HG02759 (cell line): ENCODE results near the gene SFXN5.
A peak's percentile ranks its signal among the peaks of the same experiment; 100 is the strongest.

ENCODE experiments used
- ATAC-seq: cut with Tn5 transposase; IDR thresholded peaks from one replicate; pipeline ENCODE4 v1.9.1; 2021; ENCODE audit warnings: mild to moderate bottlenecking, moderate library complexity; ENCODE audit not compliant: unreplicated experiment

The SFXN5 gene

GRCh38 chr2:72998234-72998651, 73.3 kb downstream of the SFXN5 start:
- ATAC-seq: no peak

GRCh38 chr2:72996117-72996502, 75.4 kb downstream of the SFXN5 start:
- no peak for ATAC-seq

GRCh38 chr2:72995430-72996116, 75.9 kb downstream of the SFXN5 start:
- no peak for ATAC-seq

GRCh38 chr2:72994991-72995380, 76.5 kb downstream of the SFXN5 start:
- ATAC-seq: no peak

GRCh38 chr2:72994282-72994990, 77.1 kb downstream of the SFXN5 start:
- ATAC-seq: no peak

GRCh38 chr2:72993933-72994280, 77.6 kb downstream of the SFXN5 start:
- ATAC-seq: no peak

- peak; percentile 44 for ATAC-seq
These were observed 78.2 kb downstream of the SFXN5 start for GRCh38 chr2:72993147-72993932.

GRCh38 chr2:72992734-72993102, 78.8 kb downstream of the SFXN5 start:
- ATAC-seq: no peak

- ATAC-seq: no peak
These were observed 79.4 kb downstream of the SFXN5 start for GRCh38 chr2:72991980-72992733.

- no peak for ATAC-seq
These were observed 80.1 kb downstream of the SFXN5 start for GRCh38 chr2:72991439-72991725.

GRCh38 chr2:72990695-72991438, 80.6 kb downstream of the SFXN5 start:
- no peak for ATAC-seq

GRCh38 chr2:72989770-72990556, 81.5 kb downstream of the SFXN5 start:
- no peak for ATAC-seq

- ATAC-seq: no peak
These were observed 82.7 kb downstream of the SFXN5 start for GRCh38 chr2:72988726-72989273.

- no peak for ATAC-seq
These were observed 83.5 kb downstream of the SFXN5 start for GRCh38 chr2:72988041-72988440.

- ATAC-seq: no peak
These were observed 85.4 kb downstream of the SFXN5 start for GRCh38 chr2:72985891-72986683.

GRCh38 chr2:72985136-72985535, 86.4 kb downstream of the SFXN5 start:
- ATAC-seq: no peak

GRCh38 chr2:72984172-72984671, 87.3 kb downstream of the SFXN5 start:
- no peak for ATAC-seq

- no peak for ATAC-seq
These were observed 87.9 kb downstream of the SFXN5 start for GRCh38 chr2:72983500-72984161.
